Stimulated activated CD4-positive, alpha-beta T cell treated with anti-CD3 and anti-CD28 coated beads, Interleukin-1b, Interleukin-23, amount 100 ng/mL, for 24 hours (primary cell): ENCODE results near the gene ARHGEF17.

Experiments used
- DNase-seq, 4 experiments: peaks; one replicate each; pipeline ENCODE4 v3.0.0-alpha.2; 2020; ENCODE audit warnings: low read depth in 4 of 4, low spot score in 1 of 4

The ARHGEF17 gene

GRCh38 chr11:73379189-73379880 lies 71.3 kb downstream of the ARHGEF17 start:
- DNase-seq, result no peak

DNA sequence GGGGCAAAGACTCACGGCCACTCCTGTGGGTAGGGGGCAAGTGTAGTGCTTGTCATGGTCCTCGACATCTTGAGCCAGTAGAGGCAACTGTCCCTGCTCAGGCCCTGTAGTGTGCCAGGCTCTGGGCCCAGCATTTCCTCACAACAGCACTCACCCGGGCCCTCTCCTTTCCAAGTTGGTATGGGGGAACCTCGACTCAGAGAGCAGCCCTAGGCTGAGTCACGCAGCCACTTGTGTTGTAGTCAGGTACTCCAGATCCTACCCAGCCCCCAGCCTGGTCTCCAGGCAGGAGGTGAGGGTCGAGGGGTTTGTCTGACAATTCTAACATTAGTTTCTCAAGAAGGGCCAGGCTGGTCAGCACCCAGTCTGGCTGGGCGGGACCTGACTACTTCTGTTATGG lies 72.3 kb downstream of the ARHGEF17 start:
- DNase-seq, result no peak

DNA sequence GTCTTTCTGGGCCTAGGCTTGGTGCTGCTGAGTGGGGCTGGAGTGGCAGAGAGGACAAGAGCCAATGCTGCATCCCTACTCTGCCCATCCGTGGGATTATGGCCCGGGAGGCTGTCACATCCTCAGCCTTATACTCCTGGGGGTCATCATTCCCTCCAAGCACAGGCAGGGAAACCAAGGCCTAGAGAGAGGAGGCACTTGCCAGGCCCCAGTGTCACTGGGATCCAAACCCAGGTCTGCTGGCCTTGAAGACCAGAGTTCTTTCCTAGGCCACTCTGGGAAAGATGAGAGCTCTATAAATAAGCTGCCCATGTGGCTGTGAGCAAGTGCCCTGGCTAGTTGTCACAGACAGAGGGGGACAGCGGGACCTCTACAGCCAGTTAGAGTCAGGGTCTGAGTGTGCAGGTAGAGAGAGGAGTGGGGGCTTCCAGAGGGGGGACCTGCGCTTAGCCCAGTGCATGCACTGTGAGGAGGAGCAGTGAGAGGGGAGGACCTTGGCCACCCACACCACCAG lies 72.9 kb downstream of the ARHGEF17 start:
- no peak for DNase-seq

GRCh38 chr11:73381589-73381988 lies 73.5 kb downstream of the ARHGEF17 start:
- no peak for DNase-seq

- DNase-seq, result no peak
These were observed 74.1 kb downstream of the ARHGEF17 start for GRCh38 chr11:73382183-73382582.

GRCh38 chr11:73382747-73383146 lies 74.7 kb downstream of the ARHGEF17 start:
- no peak for DNase-seq

- no peak for DNase-seq
These were observed 75.4 kb downstream of the ARHGEF17 start for GRCh38 chr11:73383249-73384124.

DNA sequence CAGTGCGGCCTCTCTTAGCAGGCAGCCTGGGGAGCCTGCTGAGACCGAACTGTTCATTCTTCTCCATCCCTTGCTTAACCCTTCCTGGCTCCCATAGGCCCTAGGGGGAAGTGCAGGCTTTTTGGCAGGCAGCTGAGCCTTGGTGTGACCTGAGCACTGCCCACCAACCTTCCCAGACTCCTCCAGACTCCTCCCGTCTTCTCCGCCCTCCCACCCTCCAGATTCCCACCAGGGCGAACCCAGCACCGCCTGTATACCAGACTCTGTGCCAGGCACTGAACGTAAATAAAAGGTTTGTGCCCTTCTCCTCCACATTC lies 76.0 kb downstream of the ARHGEF17 start:
- DNase-seq, result no peak

GRCh38 chr11:73384531-73384871 lies 76.4 kb downstream of the ARHGEF17 start:
- DNase-seq, result no peak

GRCh38 chr11:73384872-73385689 lies 77.0 kb downstream of the ARHGEF17 start:
- no peak for DNase-seq

GRCh38 chr11:73386016-73386415 lies 77.9 kb downstream of the ARHGEF17 start:
- no peak for DNase-seq

DNA sequence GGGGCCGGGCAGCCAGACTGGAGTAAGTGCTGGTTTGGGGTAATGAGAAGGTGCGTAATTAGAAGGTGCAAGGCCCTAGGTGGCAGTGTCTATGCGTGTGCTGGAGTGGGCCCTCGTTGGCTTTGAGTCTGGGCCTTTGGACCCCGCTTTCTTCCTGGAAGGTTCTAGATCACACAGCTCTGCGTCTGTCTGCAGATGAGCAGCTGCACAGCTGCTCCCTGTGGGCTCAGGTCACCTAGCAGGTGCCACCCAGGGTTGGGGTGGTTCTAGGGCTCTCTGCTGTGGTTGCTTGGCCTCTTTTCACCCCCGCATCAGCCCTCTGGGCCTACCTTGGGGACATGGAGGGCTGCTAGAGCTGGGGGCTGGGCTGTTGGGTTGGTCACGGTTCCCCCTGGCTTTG lies 78.5 kb downstream of the ARHGEF17 start:
- DNase-seq, result no peak

DNA sequence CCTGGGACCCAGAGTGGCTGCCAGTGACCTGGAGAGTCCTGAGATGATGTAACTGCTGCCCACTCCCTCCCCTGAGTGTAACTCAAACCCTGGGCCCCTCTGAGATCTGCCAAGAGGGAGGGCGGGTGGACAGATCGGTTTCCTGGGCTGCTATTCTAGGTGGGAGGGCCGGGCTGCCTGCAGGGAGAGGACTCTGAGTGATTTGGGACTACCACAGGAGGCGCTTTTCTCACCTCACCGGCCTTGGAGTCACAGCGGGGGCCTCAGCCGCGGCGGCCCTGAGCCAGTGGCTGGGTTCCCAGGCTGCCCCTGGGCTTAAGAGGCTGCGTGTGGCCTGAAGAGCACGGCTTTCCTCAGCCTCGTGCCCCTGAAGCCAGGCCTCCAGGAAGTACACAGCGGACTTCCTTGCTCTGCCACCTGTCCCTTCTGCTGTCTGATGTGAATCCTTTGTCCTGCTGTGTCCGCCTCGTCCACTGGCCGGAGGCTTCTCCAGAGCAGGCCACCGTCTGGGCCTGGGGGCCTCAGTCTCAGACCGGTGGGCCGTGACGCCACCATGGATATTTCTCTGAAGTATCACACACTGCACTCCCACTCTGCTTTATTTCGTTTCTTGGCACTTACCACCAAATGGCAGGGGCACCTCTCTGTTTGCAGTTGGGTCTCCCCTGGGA lies 79.7 kb downstream of the ARHGEF17 start:
- DNase-seq, result no peak

DNA sequence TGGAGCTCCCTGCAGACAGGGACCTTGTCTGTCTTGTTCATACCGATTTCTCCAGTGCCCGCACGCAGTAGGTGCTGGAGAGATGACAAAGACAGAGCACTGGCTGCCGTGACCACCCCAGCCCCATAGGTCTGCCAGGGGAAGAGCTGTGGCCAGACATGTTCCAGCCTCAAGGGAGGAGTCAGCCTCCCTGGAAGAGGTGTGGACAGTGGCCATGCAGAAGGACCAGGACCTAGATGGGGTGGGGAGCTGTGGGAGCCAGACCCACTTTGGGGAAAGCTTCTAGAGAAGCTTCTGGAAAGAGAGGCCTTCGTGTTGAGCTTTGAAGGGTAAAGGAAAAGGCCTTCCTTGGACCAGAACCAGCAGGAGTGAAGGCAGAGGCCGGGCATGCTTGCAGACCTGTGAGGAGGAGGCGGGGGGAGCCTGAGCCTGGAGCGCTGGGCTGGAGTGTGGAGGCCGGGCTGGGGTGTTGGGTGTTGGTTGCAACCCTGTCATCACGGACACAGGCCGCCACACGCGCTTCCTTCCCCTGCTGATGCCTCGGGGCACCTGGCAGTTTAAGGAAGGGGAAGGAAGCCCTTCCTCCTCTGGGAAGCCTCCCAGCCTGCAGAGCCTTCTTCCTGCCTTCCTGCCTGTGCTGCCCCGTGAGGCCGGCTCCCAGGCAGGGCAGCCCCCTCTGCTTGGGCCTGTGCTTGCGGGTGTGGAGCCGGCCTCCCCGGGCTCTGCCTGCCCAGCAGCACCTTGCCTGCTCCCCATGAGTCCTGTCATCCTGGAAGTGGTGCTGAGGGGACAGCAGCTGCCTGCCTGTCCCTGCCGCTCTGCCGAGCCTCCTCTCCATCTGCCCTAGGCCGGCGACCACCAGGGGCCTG lies 80.4 kb downstream of the ARHGEF17 start:
- no peak for DNase-seq

DNA sequence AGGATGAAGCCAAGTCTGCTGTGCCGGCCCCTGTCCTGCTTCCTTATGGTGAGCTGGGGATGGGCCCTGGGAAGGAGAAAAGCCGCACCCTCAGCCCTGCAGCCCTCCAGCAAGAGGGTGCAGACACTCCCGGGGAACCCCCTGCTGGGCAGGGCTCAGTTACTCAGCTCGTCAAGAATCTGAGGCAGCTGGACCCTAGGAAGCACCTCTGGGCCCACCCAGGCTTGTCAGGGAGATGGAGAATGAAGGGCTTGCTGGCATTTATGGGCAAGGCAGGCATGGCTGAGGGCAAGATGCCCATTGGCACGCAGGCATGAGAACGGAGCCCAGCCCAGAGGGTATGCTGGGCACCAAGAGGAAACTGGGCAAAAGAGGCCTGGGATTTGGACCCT lies 81.1 kb downstream of the ARHGEF17 start:
- no peak for DNase-seq

- no peak for DNase-seq
These were observed 81.8 kb downstream of the ARHGEF17 start for GRCh38 chr11:73389916-73390315.

GRCh38 chr11:73390601-73391565 lies 82.8 kb downstream of the ARHGEF17 start:
- no peak for DNase-seq

GRCh38 chr11:73391665-73392064 lies 83.6 kb downstream of the ARHGEF17 start:
- DNase-seq, result no peak
